Tibial nerve (tissue), 4 donors: ENCODE data around the gene INPP4B. TPM values are rescaled to one million over a fixed set of nuclear protein-coding genes. Genes with fewer than 3 reads are reported as not detected.

ENCODE experiments used
- DNase-seq, 2 donors: peaks; one replicate each; pipeline ENCODE4 v3.0.0-alpha.2; 2019; ENCODE audit warnings: low spot score in 2 of 2
- H3K27ac ChIP-seq, 4 donors: fragments of 200-600 bp; sonication (generic) in 3 of 4; one replicate each; pipeline ENCODE4 v1.5.1; 2017 to 2019; ENCODE audit warnings: mild to moderate bottlenecking in 1 of 4
- H3K27me3 ChIP-seq, 2 donors: fragments of 200-600 bp; sonication (generic) in 1 of 2; one replicate each; pipeline versions ENCODE4 v1.5.1 to v1.6.0; 2017 to 2019
- H3K36me3 ChIP-seq, 3 donors: fragments of 200-600 bp; sonication (generic); one replicate each; pipeline ENCODE4 v1.5.1; 2018 to 2019
- H3K4me1 ChIP-seq, 4 donors: fragments of 200-600 bp; sonication (generic) in 3 of 4; one replicate each; pipeline ENCODE4 v1.5.1; 2017 to 2019
- H3K4me3 ChIP-seq, 4 donors: fragments of 200-600 bp; sonication (generic) in 3 of 4; one replicate each; pipeline ENCODE4 v1.5.1; 2017 to 2019; ENCODE audit warnings: mild to moderate bottlenecking in 1 of 4, moderate library complexity in 1 of 4
- H3K9me3 ChIP-seq, 4 donors: fragments of 200-600 bp; sonication (generic) in 3 of 4; one replicate each; pipeline ENCODE4 v1.5.1; 2017 to 2019
- CTCF ChIP-seq, 5 experiments: fragments of 200-600 bp in 3 of 5; fragments of 450-650 bp in 2 of 5; sonication (generic) in 3 of 5; IDR thresholded peaks; one replicate each; pipeline ENCODE4 v1.5.1; 2016 to 2019; ENCODE audit warnings: antibody characterized with exemption in 5 of 5, mild to moderate bottlenecking in 3 of 5, moderate library complexity in 2 of 5
- EP300 ChIP-seq, 2 donors: sonication (generic); formaldehyde crosslinking; IDR thresholded peaks; one replicate each; pipeline ENCODE4 v1.6.1; 2017; ENCODE audit warnings: antibody characterized with exemption in 2 of 2, mild to moderate bottlenecking in 1 of 2
- POLR2A ChIP-seq, 2 donors: fragments of 450-650 bp; IDR thresholded peaks; one replicate each; pipeline ENCODE4 v1.6.1; 2017; ENCODE audit warnings: antibody characterized with exemption in 2 of 2, mild to moderate bottlenecking in 2 of 2, moderate library complexity in 2 of 2
- WGBS, 2 donors: methylation state at CpG; one replicate each; pipeline ENCODE4 v1.1.5; 2018; 5-methylcytosine and 5-hydroxymethylcytosine counted together
- total RNA-seq, 4 donors: library from RNA; depleted of rRNA; stranded (reverse); fragments of >200 nt; gene quantifications; one replicate each; pipeline ENCODE4 v1.1.0, GENCODE V29; 2016

Gene INPP4B
- total RNA-seq, 4 donors from 2014 or later = 16.3 to 32.4 (median 24.8) TPM

GRCh38 chr4:142583708-142584107, 262.4 kb downstream of the INPP4B start:
- H3K9me3 ChIP-seq = no peaks in the 10 kb centered on the region
- no peak overlapping the region for H3K27ac ChIP-seq
- H3K36me3 ChIP-seq = no peaks in the 10 kb centered on the region
- DNase-seq = no peak
- H3K27me3 ChIP-seq = no peaks in the 10 kb centered on the region
- no peaks in the 10 kb centered on the region for H3K4me1 ChIP-seq
- WGBS, 2 donors = 93 to 94% methylated on average over 1 of the region's 1 CpG
- no peak for TF ChIP-seq EP300 (IDR thresholded peaks at IDR 0.05)
- TF ChIP-seq POLR2A (IDR thresholded peaks at IDR 0.05) = no peak
- no peak for TF ChIP-seq CTCF (IDR thresholded peaks at IDR 0.05)
- H3K4me3 ChIP-seq = no peak overlapping the region

- Histone ChIP-seq H3K4me1 (no peaks in the 10 kb centered on the region), H3K36me3 (no peaks in the 10 kb centered on the region), H3K4me3 (no peak overlapping the region), H3K27ac (no peak overlapping the region), H3K27me3 (no peaks in the 10 kb centered on the region), H3K9me3 (no peaks in the 10 kb centered on the region)
- TF ChIP-seq CTCF (IDR thresholded peaks at IDR 0.05) (no peak), POLR2A (IDR thresholded peaks at IDR 0.05) (no peak), EP300 (IDR thresholded peaks at IDR 0.05) (no peak)
- no peak for DNase-seq
- 68 to 70% methylated on average over 1 of the region's 1 CpG for WGBS, 2 donors
Observed at GRCh38 chr4:142582340-142582739, 263.8 kb downstream of the INPP4B start.

- Histone ChIP-seq H3K4me1 (no peaks in the 10 kb centered on the region), H3K27ac (no peak overlapping the region), H3K36me3 (no peaks in the 10 kb centered on the region), H3K4me3 (no peak overlapping the region), H3K9me3 (no peaks in the 10 kb centered on the region), H3K27me3 (no peaks in the 10 kb centered on the region)
- DNase-seq = no peak
- WGBS, 2 donors = 97 to 100% methylated on average over 1 of the region's 1 CpG
- no peak for TF ChIP-seq CTCF (IDR thresholded peaks at IDR 0.05)
- no peak for TF ChIP-seq POLR2A (IDR thresholded peaks at IDR 0.05)
- no peak for TF ChIP-seq EP300 (IDR thresholded peaks at IDR 0.05)
Observed at GRCh38 chr4:142581881-142582280, 264.2 kb downstream of the INPP4B start.

GRCh38 chr4:142579443-142579842, 266.7 kb downstream of the INPP4B start:
- 67 to 72% methylated on average over 2 of the region's 2 CpGs for WGBS, 2 donors
- Histone ChIP-seq H3K27me3 (no peaks in the 10 kb centered on the region), H3K27ac (no peak overlapping the region), H3K9me3 (no peaks in the 10 kb centered on the region), H3K36me3 (no peaks in the 10 kb centered on the region), H3K4me1 (no peaks in the 10 kb centered on the region), H3K4me3 (no peak overlapping the region)
- TF ChIP-seq CTCF (IDR thresholded peaks at IDR 0.05) (no peak), POLR2A (IDR thresholded peaks at IDR 0.05) (no peak), EP300 (IDR thresholded peaks at IDR 0.05) (no peak)
- DNase-seq = no peak

GRCh38 chr4:142574306-142574705, 271.8 kb downstream of the INPP4B start:
- Histone ChIP-seq H3K36me3 (no peaks in the 10 kb centered on the region), H3K9me3 (no peaks in the 10 kb centered on the region), H3K4me1 (no peaks in the 10 kb centered on the region), H3K4me3 (no peak overlapping the region), H3K27ac (no peak overlapping the region), H3K27me3 (no peaks in the 10 kb centered on the region)
- WGBS, 2 donors = 96 to 97% methylated on average over 3 of the region's 3 CpGs
- DNase-seq = no peak
- no peak for TF ChIP-seq POLR2A (IDR thresholded peaks at IDR 0.05)
- TF ChIP-seq EP300 (IDR thresholded peaks at IDR 0.05) = no peak
- TF ChIP-seq CTCF (IDR thresholded peaks at IDR 0.05) = no peak
